Endothelial cell of umbilical vein (primary cell): ENCODE results near the gene SLC25A30.

Experiments used
- EZH2 ChIP-seq: IDR thresholded peaks from 2 replicates; pipeline ENCODE4 v1.6.1; 2012; ENCODE audit warnings: borderline replicate concordance, low read depth, mild to moderate bottlenecking, moderate library complexity, low read length, inconsistent platforms; ENCODE audit not compliant: severe bottlenecking
- POLR2A ChIP-seq: IDR thresholded peaks from 2 replicates; pipeline ENCODE4 v1.6.1; 2012; ENCODE audit warnings: low read depth, mild to moderate bottlenecking, control low read depth, low read length
- TF ChIP-seq, protein P1 (sequence below), 2 donors: IDR thresholded peaks; 1 replicate in 1 of 2; 2 replicates in 1 of 2; pipeline ENCODE4 v1.5.1; 2011; ENCODE audit warnings: low read length in 2 of 2, mild to moderate bottlenecking in 2 of 2, moderate library complexity in 2 of 2, control low read depth in 1 of 2, inconsistent platforms in 1 of 2, low read depth in 1 of 2; ENCODE audit not compliant: insufficient read depth in 1 of 2; ENCODE audit errors: extremely low read depth in 1 of 2

DNA sequence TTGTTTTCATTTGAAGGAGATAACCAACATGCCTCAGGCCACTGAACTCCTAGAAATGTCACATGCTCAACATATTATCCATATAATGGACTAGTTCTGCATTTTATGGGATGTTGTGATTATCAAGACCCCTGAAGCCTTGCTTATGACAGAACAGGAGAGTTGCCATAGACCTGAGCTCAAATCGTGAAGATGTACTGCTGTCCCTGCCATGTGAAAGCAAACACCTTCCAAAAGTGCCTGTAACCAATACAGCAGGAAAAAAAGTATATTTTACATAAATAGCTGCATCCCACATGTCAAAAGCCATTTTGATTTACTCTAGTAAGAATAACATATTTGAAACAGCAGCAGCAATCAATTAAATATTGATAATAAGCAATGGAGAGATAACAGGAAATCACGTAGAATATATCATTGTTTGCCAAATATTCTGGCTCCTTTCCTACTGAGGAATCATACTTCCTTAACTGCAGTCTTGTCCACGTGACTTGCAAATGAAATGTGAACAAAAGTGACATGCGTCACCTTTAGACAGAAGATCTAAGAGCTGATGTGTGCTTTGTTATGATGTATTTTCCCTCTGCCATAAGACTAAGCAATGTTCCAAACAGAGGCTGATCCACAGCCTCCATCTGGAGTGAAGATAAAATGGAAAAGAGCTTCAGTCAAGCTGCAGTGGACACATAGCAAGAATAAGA is 33.5 kb downstream of the SLC25A30 start:
- TF ChIP-seq, protein P1, sequence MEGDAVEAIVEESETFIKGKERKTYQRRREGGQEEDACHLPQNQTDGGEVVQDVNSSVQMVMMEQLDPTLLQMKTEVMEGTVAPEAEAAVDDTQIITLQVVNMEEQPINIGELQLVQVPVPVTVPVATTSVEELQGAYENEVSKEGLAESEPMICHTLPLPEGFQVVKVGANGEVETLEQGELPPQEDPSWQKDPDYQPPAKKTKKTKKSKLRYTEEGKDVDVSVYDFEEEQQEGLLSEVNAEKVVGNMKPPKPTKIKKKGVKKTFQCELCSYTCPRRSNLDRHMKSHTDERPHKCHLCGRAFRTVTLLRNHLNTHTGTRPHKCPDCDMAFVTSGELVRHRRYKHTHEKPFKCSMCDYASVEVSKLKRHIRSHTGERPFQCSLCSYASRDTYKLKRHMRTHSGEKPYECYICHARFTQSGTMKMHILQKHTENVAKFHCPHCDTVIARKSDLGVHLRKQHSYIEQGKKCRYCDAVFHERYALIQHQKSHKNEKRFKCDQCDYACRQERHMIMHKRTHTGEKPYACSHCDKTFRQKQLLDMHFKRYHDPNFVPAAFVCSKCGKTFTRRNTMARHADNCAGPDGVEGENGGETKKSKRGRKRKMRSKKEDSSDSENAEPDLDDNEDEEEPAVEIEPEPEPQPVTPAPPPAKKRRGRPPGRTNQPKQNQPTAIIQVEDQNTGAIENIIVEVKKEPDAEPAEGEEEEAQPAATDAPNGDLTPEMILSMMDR (IDR thresholded peaks at IDR 0.05; ENCODE audit: extremely low read depth in 1 of 2, insufficient read depth in 1 of 2, low read depth in 1 of 2, low read length in 2 of 2) = no peak
- TF ChIP-seq EZH2 = no peak
- TF ChIP-seq POLR2A = no peak
